8988T (cell line): Measurements from ENCODE around the gene DCLRE1C.
"Not testable (repeated sequence)": the region's sequence is repeated elsewhere in the genome, so short reads cannot be mapped to it uniquely, and the experiment has no call there.

Experiments
- DNase-seq: peaks from one replicate; pipeline ENCODE4 v3.0.0; 2011

The DCLRE1C gene

GRCh38 chr10:14942950-14943338 is 11.0 kb downstream of the DCLRE1C start:
- not testable (repeated sequence) for DNase-seq

- DNase-seq: not testable (repeated sequence)
These were observed 11.5 kb downstream of the DCLRE1C start for GRCh38 chr10:14942147-14942949.

- not testable (repeated sequence) for DNase-seq
These were observed 14.9 kb downstream of the DCLRE1C start for GRCh38 chr10:14938971-14939370.

GRCh38 chr10:14936584-14936983 is 17.3 kb downstream of the DCLRE1C start:
- DNase-seq: no peak

GRCh38 chr10:14930610-14931009 is 23.3 kb downstream of the DCLRE1C start:
- DNase-seq: no peak

GRCh38 chr10:14926722-14927416 is 27.0 kb downstream of the DCLRE1C start:
- no peak for DNase-seq

- DNase-seq: no peak
These were observed 27.8 kb downstream of the DCLRE1C start for GRCh38 chr10:14926061-14926470.

- DNase-seq: no peak
These were observed 28.6 kb downstream of the DCLRE1C start for GRCh38 chr10:14925268-14925667.

- DNase-seq: no peak
These were observed 29.9 kb downstream of the DCLRE1C start for GRCh38 chr10:14924013-14924412.

- DNase-seq: no peak
These were observed 34.9 kb downstream of the DCLRE1C start for GRCh38 chr10:14918964-14919363.

- no peak for DNase-seq
These were observed 36.1 kb downstream of the DCLRE1C start for GRCh38 chr10:14917827-14918226.

- DNase-seq: no peak
These were observed 37.3 kb downstream of the DCLRE1C start for GRCh38 chr10:14916600-14916999.

GRCh38 chr10:14911801-14912200 is 42.1 kb downstream of the DCLRE1C start:
- no peak for DNase-seq

- no peak for DNase-seq
These were observed 42.9 kb downstream of the DCLRE1C start for GRCh38 chr10:14910953-14911352.

- no peak for DNase-seq
These were observed 44.8 kb downstream of the DCLRE1C start for GRCh38 chr10:14909101-14909500.

- DNase-seq: not testable (repeated sequence)
These were observed 46.3 kb downstream of the DCLRE1C start for GRCh38 chr10:14907591-14907990.

- DNase-seq: no peak
These were observed 47.1 kb downstream of the DCLRE1C start for GRCh38 chr10:14906765-14907164.

- no peak for DNase-seq
These were observed 48.0 kb downstream of the DCLRE1C start for GRCh38 chr10:14905890-14906289.

GRCh38 chr10:14904864-14905263 is 49.0 kb downstream of the DCLRE1C start:
- DNase-seq: no peak

- DNase-seq: no peak
These were observed 49.6 kb downstream of the DCLRE1C start for GRCh38 chr10:14904316-14904732.

GRCh38 chr10:14891151-14891550 is 62.7 kb downstream of the DCLRE1C start:
- no peak for DNase-seq

- DNase-seq: no peak
These were observed 64.6 kb downstream of the DCLRE1C start for GRCh38 chr10:14889318-14889717.

GRCh38 chr10:14884082-14884481 is 69.8 kb downstream of the DCLRE1C start:
- DNase-seq: no peak

- DNase-seq: no peak
These were observed 73.7 kb downstream of the DCLRE1C start for GRCh38 chr10:14880229-14880628.

- DNase-seq: no peak
These were observed 74.0 kb downstream of the DCLRE1C start for GRCh38 chr10:14879928-14880193.
